Measurements from ENCODE around the gene SLC16A13.
"Not testable (repeated sequence)": the region's sequence is repeated elsewhere in the genome, so short reads cannot be mapped to it uniquely, and the experiment has no call there.

SLC16A13 gene

GRCh38 chr17:7068268-7068667, 32.5 kb downstream of the SLC16A13 start:
- no peak for DNase-seq

DNA sequence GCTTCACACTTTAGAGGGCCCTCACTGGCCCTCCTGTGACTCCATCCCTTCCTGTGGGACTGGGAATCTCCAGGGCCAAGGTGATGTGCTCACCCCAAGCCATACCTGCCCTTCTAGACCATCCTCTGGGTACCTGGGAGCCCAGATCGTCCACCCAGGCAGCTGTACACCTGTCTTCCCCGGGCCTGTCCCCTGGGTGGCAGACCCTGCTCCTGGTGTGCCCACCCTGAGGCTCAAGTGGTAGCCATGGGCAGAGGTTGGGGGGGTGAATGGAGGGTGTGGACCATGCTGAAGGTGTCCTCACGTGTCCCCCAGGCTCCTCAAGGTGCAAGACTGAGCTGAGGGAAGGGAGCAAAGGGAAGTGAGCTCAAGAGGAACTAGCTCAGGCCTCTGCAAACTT, 34.9 kb downstream of the SLC16A13 start:
- DNase-seq = no peak

- no peak for DNase-seq
Measured at GRCh38 chr17:7072406-7072805, 36.6 kb downstream of the SLC16A13 start.

GRCh38 chr17:7074931-7075330, 39.1 kb downstream of the SLC16A13 start:
- no peak for DNase-seq

- no peak for DNase-seq
Measured at GRCh38 chr17:7077911-7078546, 42.2 kb downstream of the SLC16A13 start.

DNA sequence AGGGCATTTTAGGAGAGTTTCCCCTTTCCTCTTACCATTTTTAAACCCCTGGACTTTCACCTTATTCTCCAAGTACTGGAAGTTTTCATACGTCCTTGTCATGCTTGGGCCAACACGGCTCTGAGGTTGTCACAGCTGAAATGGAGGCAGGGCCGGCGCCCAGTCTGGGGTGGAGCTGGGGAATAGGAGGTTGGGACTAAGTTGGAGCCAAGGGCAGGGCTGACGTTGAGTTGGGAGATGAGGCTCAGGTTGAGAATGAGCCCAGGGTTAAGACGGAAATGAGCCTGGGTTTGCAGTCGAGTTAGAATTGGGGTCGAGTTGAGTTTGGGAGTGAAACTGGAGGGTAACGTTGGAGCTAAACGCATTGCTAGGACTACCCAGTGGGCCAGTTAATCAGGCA, 42.9 kb downstream of the SLC16A13 start:
- DNase-seq = no peak

GRCh38 chr17:7079581-7080455, 44.0 kb downstream of the SLC16A13 start, which contains the start of gene CLEC10A:
CLEC10A (minus strand) TSS chr17:7080251; CDS start chr17:7078812, 1,439 bp downstream.
- DNase-seq = no peak

DNA sequence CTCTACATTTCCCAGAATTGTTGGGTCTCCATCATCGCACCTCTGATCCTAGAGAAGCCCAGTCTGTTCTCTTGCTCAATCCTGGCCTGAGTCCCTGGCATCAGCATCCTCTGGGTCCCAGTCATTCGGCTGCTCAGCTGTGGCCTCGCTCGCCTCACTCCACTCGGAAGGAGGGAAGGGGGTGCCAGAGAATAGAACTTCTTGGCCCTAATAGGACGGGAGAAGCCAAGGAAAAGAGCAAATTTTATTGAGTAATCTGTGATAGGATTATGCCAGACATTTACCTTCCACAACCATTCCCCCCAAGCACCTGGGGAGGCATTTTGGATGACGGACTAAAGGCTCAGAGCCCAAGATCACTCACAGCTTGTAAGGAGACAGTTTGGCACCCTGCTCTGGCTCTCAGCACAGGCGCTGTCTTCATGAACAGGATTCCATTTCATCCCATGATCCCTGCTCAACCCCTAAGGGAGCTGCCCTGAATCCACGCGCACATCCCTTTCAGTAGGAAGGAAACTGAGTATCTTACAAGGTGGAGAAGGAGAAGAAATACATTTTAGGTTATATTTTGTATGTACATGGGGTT, 44.7 kb downstream of the SLC16A13 start:
- DNase-seq = no peak

GRCh38 chr17:7081341-7082062, 45.7 kb downstream of the SLC16A13 start:
- DNase-seq = no peak

DNA sequence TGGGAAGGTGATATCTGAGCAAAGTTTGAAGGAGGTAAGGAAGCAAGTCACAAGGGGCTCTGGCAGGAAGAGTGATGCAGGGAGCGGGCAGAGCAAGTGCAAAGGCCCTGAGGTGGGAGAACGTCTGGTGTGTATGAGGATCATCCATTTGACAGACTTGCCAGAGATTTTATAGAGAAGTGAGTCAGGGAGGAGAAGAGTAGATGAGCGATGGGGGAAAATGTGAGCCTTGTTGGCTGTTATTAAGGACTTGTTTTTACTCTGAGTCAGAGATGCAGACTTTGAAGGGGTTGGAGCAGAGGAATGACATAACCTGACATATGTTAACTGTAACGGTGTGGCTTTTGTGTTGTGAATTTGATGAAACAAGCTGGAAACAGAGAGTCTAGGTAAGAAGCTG, 47.8 kb downstream of the SLC16A13 start:
- no peak for DNase-seq

- no peak for DNase-seq
Measured at GRCh38 chr17:7084088-7084487, 48.3 kb downstream of the SLC16A13 start.

DNA sequence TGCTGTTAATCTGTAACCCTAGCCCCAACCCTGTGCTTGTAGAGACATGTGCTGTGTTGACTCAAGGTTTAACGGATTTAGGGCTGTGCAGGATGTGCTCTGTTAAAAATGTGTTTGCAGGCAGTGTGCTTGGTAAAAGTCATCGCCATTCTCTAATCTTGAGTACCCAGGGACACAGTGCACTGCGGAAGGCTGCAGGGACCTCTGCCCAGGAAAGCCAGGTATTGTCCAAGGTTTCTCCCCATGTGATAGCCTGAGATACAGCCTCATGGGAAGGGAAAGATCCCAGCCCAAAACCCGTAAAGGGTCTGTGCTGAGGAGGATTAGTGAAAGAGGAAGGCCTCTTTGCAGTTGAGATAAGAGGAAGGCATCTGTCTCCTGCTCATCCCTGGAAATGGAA, 52.6 kb downstream of the SLC16A13 start:
- DNase-seq = not testable (repeated sequence)

GRCh38 chr17:7089570-7089969, 53.8 kb downstream of the SLC16A13 start:
- not testable (repeated sequence) for DNase-seq

Data from NCI-H748 treated with DMSO at 0.1 percent for 48 hours (cell line).